GM23248 (cell line): ENCODE measurements around the gene PDGFRB. TPM values are rescaled to one million over a fixed set of nuclear protein-coding genes. Genes with fewer than 3 reads are reported as not detected.

Experiments used
- DNase-seq: peaks from one replicate; pipeline ENCODE4 v3.0.0-alpha.2; 2015
- H2AFZ ChIP-seq: fragments of 200-600 bp; sonication (generic); 2 replicates; pipeline ENCODE4 v1.6.1; 2016; ENCODE audit warnings: antibody characterized with exemption
- H3F3A ChIP-seq: fragments of 200-600 bp; sonication (generic); 2 replicates; pipeline ENCODE4 v1.6.1; 2016; ENCODE audit warnings: mild to moderate bottlenecking, antibody characterized with exemption, mixed run types; ENCODE audit not compliant: insufficient read depth
- H3K27ac ChIP-seq: fragments of 200-600 bp; sonication (generic); 2 replicates; pipeline ENCODE4 v1.5.1; 2016; ENCODE audit warnings: mild to moderate bottlenecking
- H3K27me3 ChIP-seq: fragments of 200-600 bp; sonication (generic); replicated peaks from 2 replicates; pipeline ENCODE4 v1.6.1; 2016; ENCODE audit warnings: mild to moderate bottlenecking; ENCODE audit not compliant: insufficient read depth
- H3K36me3 ChIP-seq: fragments of 200-600 bp; sonication (generic); 2 replicates; pipeline ENCODE4 v1.6.1; 2016; ENCODE audit warnings: low read depth, mild to moderate bottlenecking
- H3K4me1 ChIP-seq: fragments of 200-600 bp; sonication (generic); 2 replicates; pipeline ENCODE4 v1.6.1; 2016; ENCODE audit warnings: mild to moderate bottlenecking; ENCODE audit not compliant: insufficient read depth
- H3K4me2 ChIP-seq: fragments of 200-600 bp; sonication (generic); one replicate; pipeline ENCODE4 v1.6.1; 2016; ENCODE audit warnings: mild to moderate bottlenecking; ENCODE audit not compliant: unreplicated experiment
- H3K4me3 ChIP-seq: fragments of 200-600 bp; sonication (generic); 2 replicates; pipeline ENCODE4 v1.5.1; 2016; ENCODE audit warnings: mild to moderate bottlenecking
- H3K79me2 ChIP-seq: fragments of 200-600 bp; sonication (generic); 2 replicates; pipeline ENCODE4 v1.6.1; 2016; ENCODE audit warnings: mild to moderate bottlenecking; ENCODE audit not compliant: insufficient read depth
- H3K9ac ChIP-seq: fragments of 200-600 bp; sonication (generic); 2 replicates; pipeline ENCODE4 v1.6.1; 2016; ENCODE audit warnings: mild to moderate bottlenecking
- H3K9me2 ChIP-seq: fragments of 200-600 bp; sonication (generic); 2 replicates; pipeline ENCODE4 v1.6.1; 2016; ENCODE audit warnings: mixed run types, mild to moderate bottlenecking, moderate library complexity; ENCODE audit not compliant: insufficient read depth
- H3K9me3 ChIP-seq: fragments of 200-600 bp; sonication (generic); one replicate; pipeline ENCODE4 v1.6.1; 2017; ENCODE audit warnings: low read depth
- H4K20me1 ChIP-seq: fragments of 200-600 bp; sonication (generic); 2 replicates; pipeline ENCODE4 v1.6.0; 2016; ENCODE audit not compliant: insufficient read depth
- EZH2 ChIP-seq: fragments of 200-600 bp; sonication (generic); IDR thresholded peaks from 2 replicates; pipeline ENCODE4 v1.6.1; 2018; ENCODE audit warnings: antibody characterized with exemption, mild to moderate bottlenecking; ENCODE audit not compliant: insufficient read depth, poor library complexity, severe bottlenecking
- EZH2phosphoT487 ChIP-seq: fragments of 200-600 bp; sonication (generic); IDR thresholded peaks from 2 replicates; pipeline ENCODE4 v1.6.1; 2018; ENCODE audit warnings: antibody characterized with exemption, moderate library complexity, mild to moderate bottlenecking, low read depth; ENCODE audit not compliant: insufficient read depth
- WGBS, 2 experiments: methylation state at CpG; one replicate each; pipeline ENCODE4 v1.1.6; 2015 to 2017; ENCODE audit warnings: low lambda C conversion rate in 2 of 2, low coverage in 1 of 2; ENCODE audit errors: missing lambda C conversion rate in 2 of 2; 5-methylcytosine and 5-hydroxymethylcytosine counted together
- in situ Hi-C: fragments of 300-500 bp; cut with MboI; formaldehyde crosslinking; loops from 2 replicates; pipeline ENCODE4 v1.15.0; 2020
- polyA plus RNA-seq: library from polyadenylated mRNA; unstranded; fragments of >200 nt; fragmentation: Nextera tagmentation; extraction: Ambion mirVana; gene quantifications from 2 replicates; pipeline ENCODE4 v1.2.1, GENCODE V29; 2016
- total RNA-seq: library from RNA; depleted of rRNA; stranded (reverse); fragments of >200 nt; shearing (Covaris generic); gene quantifications from 2 replicates; pipeline ENCODE4 v1.2.3, GENCODE V29; 2014

Gene PDGFRB
- total and polyA plus RNA-seq, 2 experiments from 2014 or later = 155 to 205 TPM

- Histone ChIP-seq H4K20me1 (no peaks in the 10 kb centered on the region), H3K4me3 (0 out of 2 replicates have a peak overlapping the region, but pooled peaks have one; percentile 9), H3K27ac (peak overlapping the region; percentile 92), H3K4me1 (peaks cover 50% of the 10 kb centered on the region), H3K9me2 (no peaks in the 10 kb centered on the region), H3F3A (peaks cover 66% of the 10 kb centered on the region), H3K36me3 (no peaks in the 10 kb centered on the region), H3K27me3 (no peaks in the 10 kb centered on the region), H3K9me3 (no peaks in the 10 kb centered on the region), H2AFZ (peak overlapping the region; percentile 44), H3K79me2 (peaks cover 21% of the 10 kb centered on the region), H3K9ac (peak overlapping the region; percentile 72; the same call in 1 of the 2 replicates), H3K4me2 (peak overlapping the region; percentile 59)
- WGBS, 2 experiments = 5 to 6% methylated on average over 12 of the region's 12 CpGs
- DNase-seq = peak; percentile 79
- TF ChIP-seq EZH2phosphoT487 = no peak
- no peak for TF ChIP-seq EZH2
- in situ Hi-C loops = no loop called here
These were observed 2.7 kb upstream of the PDGFRB start for GRCh38 chr5:150158170-150158949.

- in situ Hi-C loops = no loop called here
- Histone ChIP-seq H3K9me2 (no peaks in the 10 kb centered on the region), H3K4me1 (peaks cover 61% of the 10 kb centered on the region), H2AFZ (no peak overlapping the region), H3F3A (peaks cover 73% of the 10 kb centered on the region), H3K79me2 (peaks cover 33% of the 10 kb centered on the region), H3K36me3 (no peaks in the 10 kb centered on the region), H3K4me3 (no peak overlapping the region), H3K9me3 (no peaks in the 10 kb centered on the region), H3K9ac (no peak overlapping the region), H3K4me2 (no peak overlapping the region), H4K20me1 (peaks cover 3% of the 10 kb centered on the region; the same call in 1 of the 2 replicates), H3K27me3 (no peaks in the 10 kb centered on the region), H3K27ac (0 out of 2 replicates have a peak overlapping the region, but pooled peaks have one; percentile 92)
- no peak for TF ChIP-seq EZH2phosphoT487
- no peak for TF ChIP-seq EZH2
- DNase-seq = no peak
- WGBS, 2 experiments = 49 to 54% methylated on average over 3 of the region's 3 CpGs
These were observed 1.5 kb upstream of the PDGFRB start for GRCh38 chr5:150157168-150157567.

GRCh38 chr5:150156540-150156939 lies 895 bp upstream of the PDGFRB start:
- WGBS, 2 experiments = 79 to 82% methylated on average over 4 of the region's 4 CpGs
- Histone ChIP-seq H3K36me3 (no peaks in the 10 kb centered on the region), H3K79me2 (peaks cover 39% of the 10 kb centered on the region), H3K4me1 (peaks cover 64% of the 10 kb centered on the region), H3K4me2 (peak overlapping the region; percentile 99), H3K4me3 (no peak overlapping the region), H3F3A (peaks cover 75% of the 10 kb centered on the region), H3K9me3 (no peaks in the 10 kb centered on the region), H3K27ac (peak overlapping the region; percentile 76), H3K27me3 (no peaks in the 10 kb centered on the region), H3K9ac (peak overlapping the region; percentile 90), H3K9me2 (no peaks in the 10 kb centered on the region), H2AFZ (no peak overlapping the region), H4K20me1 (peaks cover 3% of the 10 kb centered on the region; the same call in 1 of the 2 replicates)
- in situ Hi-C loops = no loop called here
- no peak for DNase-seq
- no peak for TF ChIP-seq EZH2
- no peak for TF ChIP-seq EZH2phosphoT487

- WGBS, 2 experiments = 1 to 3% methylated on average over 9 of the region's 9 CpGs
- peaks cover 70% of the 10 kb centered on the region for H3K4me1 ChIP-seq
- H3K36me3 ChIP-seq = no peaks in the 10 kb centered on the region
- H3F3A ChIP-seq = peaks cover 72% of the 10 kb centered on the region
- H3K9me3 ChIP-seq = no peaks in the 10 kb centered on the region
- H3K9ac ChIP-seq = peak overlapping the region; percentile 90
- peak overlapping the region; percentile 76 for H3K27ac ChIP-seq
- no peak for DNase-seq
- H2AFZ ChIP-seq = peak overlapping the region; percentile 58; the same call in 1 of the 2 replicates
- no peak for TF ChIP-seq EZH2phosphoT487
- H3K4me2 ChIP-seq = peak overlapping the region; percentile 99
- H4K20me1 ChIP-seq = peaks cover 3% of the 10 kb centered on the region; the same call in 1 of the 2 replicates
- H3K27me3 ChIP-seq = no peaks in the 10 kb centered on the region
- peak overlapping the region; percentile 96 for H3K4me3 ChIP-seq
- peaks cover 45% of the 10 kb centered on the region for H3K79me2 ChIP-seq
- H3K9me2 ChIP-seq = no peaks in the 10 kb centered on the region
- in situ Hi-C loops = no loop called here
These were observed 353 bp upstream of the PDGFRB start for GRCh38 chr5:150156027-150156368.
